H1 (cell line): ENCODE results near the gene DCP2. TPM values are rescaled to one million over a fixed set of nuclear protein-coding genes. Genes with fewer than 3 reads are reported as not detected.

Experiments
- SAP30 ChIP-seq: fragments of 300-600 bp; sonication (generic); IDR thresholded peaks from 2 replicates; pipeline ENCODE4 v1.7.1; 2012; ENCODE audit warnings: low read length, moderate library complexity, mild to moderate bottlenecking, inconsistent platforms; ENCODE audit not compliant: insufficient read depth, insufficient replicate concordance
- polyA plus RNA-seq, 7 experiments: library from polyadenylated mRNA; depleted of rRNA in 3 of 7; stranded (reverse) in 5 of 7; unstranded in 2 of 7; fragments of >200 nt in 5 of 7; fragments of 200-250 nt in 2 of 7; gene quantifications; 1 replicate in 5 of 7; 2 replicates in 1 of 7; 4 replicates in 1 of 7; pipeline versions ENCODE4 v1.2.1 to v1.2.3, GENCODE V29; 2011 to 2013; ENCODE audit warnings: missing spikeins in 2 of 7, mixed read lengths in 2 of 7
- total RNA-seq: library from RNA; stranded (reverse); fragmentation: NEBNext Ultra II Directional; extraction: Animal tissue kit (Norgen Biotek cat#: 25700); gene quantifications from 2 replicates; pipeline ENCODE4 v1.2.1, GENCODE V29; 2021

DCP2 gene
- total and polyA plus RNA-seq, 2 of the 8 experiments (the other 6 are each of a cell fraction or from before 2014, with no cell fraction given), result 14.4 to 162 TPM

GRCh38 chr5:113000466-113000865 is 23.9 kb downstream of the DCP2 start (continued):
- no peak for TF ChIP-seq SAP30
